HG02884 (cell line): ENCODE measurements around the gene FBXW5.

Experiments
- ATAC-seq: cut with Tn5 transposase; IDR thresholded peaks from one replicate; pipeline ENCODE4 v1.9.1; 2021; ENCODE audit warnings: mild to moderate bottlenecking, moderate library complexity; ENCODE audit not compliant: unreplicated experiment

The FBXW5 gene

DNA sequence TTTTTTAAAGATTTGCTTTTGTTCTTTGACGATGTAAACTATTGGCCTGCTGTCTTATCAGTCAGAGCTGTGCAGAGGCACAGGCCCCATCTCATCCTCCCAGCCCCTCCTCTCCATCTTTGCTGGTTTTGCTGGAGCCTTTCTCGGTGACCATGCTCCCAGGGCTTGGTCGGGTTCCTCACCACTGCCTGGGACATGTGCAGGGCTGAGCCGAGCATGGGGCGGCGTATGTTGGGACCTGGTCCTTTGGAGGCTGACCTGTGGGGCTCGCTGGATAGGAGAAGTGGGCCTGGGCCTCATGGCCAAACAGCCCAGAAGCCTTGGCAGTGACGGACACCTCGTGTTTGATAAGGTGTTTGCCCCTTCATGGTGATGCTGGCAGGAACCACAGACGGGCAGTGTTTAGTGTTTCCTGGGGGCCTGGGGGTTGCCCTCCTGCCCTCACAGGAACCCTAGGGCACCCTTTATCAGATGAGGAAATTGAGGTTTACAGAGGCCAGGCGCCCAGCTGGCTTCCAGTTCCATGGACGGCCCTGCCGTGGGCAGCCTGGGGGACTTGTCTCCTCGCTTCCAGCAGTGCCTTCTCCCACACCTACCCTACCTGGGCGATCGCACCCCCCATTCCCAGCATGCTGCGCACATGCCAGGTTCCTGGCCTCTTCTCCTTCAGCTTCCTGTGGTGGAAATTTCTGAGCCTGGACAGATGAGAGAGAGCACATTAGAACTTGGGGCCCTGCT, 30.7 kb downstream of the FBXW5 start:
- no peak for ATAC-seq

DNA sequence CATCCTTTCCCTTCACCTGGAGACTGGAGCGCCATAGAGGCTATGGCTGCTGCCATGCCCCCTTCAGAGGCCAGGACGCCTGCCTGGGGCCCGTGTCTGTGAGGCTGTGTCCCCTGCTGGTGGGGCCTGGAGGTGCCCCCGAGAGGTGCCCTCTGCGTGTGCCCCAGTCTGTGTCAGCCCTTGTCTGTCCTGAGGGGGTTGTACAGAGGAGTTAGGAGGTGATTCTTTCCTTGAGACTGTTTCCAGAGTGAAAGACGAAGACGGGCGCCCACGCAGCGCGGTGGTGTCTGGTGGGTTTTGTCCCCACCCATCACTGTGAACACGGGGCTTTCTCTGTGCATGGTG, 33.7 kb downstream of the FBXW5 start:
- no peak for ATAC-seq

DNA sequence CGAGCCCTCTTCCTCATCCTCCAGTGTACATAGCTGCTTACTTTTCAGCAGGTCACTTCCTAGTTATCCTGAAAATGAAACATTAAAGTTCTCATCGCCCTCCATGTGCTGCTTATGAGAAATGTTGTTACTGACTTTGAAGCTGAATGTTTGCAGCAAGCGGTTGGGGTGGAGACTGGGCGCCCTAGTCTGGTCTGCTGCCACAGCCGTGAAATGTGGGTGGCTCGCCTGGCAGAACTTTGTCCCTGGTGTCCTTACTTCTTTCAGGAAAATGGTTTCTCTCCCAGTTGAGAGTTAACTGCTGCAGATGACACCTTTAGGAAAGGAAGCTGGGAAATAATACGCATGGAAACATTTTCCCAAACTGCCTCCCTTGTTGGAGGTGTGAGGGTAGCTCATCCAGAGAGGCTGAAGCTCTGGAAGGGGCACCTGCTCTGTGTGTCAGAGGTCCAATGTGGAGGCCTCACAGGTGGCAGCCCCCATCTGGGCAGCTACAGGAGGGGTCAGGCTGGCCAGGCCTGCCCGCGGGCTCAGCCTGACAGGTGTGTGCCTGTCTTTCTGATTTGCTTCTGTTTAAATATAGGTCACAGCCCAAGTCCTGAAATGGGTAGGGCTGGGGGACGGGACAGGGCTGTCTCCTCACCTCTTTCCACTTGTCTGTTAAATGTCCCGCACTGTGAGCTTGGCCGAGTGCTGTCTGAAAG, 34.2 kb downstream of the FBXW5 start:
- no peak for ATAC-seq

DNA sequence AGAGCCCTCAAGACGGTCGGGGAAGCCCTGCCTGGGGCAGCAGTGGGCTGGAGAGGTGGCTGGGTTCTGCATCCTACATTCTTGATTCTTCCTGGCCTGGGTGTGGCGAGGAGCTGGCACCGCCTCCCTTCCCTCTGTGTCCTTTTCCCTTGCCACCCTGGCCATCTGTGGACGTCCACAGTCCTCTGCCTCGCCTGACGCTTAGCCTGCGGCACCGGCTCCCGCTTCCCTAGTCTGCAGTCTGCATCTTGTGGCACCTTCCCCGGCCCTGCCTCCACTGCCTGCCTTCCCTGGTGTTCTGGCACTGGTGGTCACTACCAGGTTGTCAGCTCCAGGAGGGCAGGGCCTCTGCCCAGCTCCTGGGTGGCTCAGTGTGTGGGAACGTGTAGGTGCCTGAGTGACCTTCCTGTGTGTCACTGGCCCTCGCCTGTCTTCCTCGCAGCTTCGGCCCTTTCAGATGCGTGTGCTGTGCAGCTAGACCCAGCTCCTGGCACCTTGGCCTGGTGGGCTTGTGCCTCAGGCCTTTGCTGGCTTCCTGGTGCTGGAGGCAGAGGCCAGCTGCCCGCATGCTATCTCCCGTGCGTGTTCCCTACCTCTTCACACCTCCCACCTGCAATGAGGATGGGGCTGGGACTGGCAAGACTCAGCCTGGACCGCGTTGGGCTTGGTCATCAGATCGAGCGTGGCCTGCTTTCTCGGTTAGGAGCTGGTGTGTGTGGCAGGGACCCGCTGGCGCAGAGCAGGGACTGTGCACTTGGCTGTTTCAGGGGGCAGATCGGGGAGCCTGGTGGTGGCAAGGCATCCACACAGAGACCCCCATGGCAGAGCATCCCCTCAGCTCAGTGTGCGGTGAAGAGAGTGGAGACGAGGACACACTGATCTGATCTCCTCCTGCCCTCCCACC, 37.3 kb downstream of the FBXW5 start:
- ATAC-seq, result no peak

DNA sequence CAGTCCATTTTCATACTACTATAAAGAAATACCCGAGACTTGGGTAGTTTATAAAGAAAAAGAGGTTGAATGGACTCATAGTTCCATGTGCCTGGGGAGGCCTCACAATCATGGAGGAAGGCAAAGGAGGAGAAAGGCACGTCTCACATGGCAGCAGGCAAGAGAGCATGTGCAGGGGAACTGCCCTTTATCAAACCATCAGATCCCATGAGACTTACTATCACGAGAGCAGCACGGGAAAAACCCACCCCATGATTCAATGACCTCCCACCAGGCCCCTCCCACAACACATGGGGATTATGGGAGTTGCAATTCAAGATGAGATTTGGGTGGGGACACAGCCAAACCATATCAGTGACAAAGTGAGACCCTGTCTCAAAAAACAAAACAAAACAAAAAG, 38.3 kb downstream of the FBXW5 start:
- ATAC-seq, result no peak

DNA sequence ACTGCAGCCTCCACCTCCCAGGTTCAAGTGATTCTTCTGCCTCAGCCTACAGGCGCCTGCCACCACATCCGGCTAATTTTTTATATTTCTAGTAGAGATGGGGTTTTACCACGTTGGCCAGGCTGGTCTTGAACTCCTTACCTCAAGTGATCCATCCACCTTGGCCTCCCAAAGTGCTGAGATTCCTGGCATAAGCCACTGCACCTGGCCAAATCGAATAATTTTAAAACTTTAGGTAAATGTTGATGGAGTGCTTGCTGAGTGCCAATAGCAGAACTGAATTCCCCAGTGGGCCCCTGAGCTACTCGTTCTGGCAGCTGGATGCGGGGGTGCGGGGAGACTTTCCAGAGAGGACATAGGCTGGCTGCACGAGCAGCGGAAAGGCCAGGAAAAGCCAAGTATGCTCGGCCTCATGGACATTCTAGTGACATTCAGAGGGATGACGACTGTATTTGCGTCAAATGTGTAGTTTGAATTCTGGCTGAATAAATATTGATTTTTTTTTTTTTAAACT, 41.4 kb downstream of the FBXW5 start:
- no peak for ATAC-seq

DNA sequence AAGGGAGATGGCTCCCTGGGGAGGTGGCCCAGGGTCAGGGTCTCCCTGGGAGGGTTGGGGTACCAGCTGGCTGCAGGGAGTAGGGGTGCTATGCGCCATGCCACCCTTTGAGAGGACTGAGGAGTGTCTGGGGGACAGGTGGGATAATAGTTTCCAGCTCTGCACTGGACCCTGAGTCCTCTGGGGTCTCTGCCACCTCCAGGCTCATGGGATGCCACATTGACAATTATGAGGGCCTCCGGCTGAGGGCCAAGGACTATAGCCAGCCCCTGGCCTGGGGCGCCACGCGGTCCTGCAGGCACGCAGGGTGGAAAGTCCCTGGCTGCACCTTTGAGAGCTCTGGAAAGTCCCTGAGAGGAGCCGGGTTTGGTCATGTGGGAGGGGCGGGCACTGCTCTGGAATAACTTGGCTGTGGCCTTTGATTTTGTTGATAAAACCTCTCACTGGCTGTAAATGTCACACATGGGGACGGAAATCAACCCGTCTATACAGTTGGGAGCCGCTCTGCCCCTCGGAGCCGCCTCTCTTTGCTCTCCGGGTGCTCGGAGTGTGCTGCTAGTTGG, 42.2 kb downstream of the FBXW5 start:
- no peak for ATAC-seq

DNA sequence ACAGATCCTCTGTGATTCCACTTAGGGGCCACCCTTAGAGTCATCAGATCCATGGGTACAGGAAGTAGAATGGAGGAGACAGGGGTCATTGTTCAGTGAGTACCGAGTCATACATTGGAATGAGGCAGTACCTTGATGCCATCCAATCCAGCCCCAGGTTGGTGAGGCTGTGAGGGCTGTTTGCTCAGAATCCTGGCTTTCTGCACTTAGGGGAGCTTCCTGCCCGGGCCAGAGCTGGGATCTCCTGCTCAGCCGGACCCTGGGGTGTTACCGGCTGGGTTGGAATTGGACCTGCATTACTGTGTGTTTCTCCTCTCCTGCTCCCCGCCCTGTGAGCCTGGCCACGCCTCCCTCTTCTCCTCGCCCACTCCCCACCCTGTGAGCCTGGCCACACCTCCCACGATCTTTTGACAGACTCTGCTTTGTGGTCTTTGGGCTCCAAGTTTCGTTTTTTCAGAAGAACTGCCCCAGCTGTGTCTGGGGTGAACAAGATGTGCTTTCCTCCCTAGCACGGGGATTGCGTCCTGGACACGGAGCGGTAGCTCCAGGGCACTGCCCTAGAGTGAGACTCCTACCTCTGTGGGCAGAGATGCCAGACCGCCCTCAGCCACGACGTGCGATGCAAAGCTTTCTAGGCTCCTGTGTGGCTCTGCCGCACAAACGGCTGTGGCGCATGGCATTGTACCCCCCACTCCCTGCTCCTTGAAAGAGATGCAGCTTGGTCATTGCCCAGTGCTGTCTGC, 42.9 kb downstream of the FBXW5 start:
- ATAC-seq, result no peak

DNA sequence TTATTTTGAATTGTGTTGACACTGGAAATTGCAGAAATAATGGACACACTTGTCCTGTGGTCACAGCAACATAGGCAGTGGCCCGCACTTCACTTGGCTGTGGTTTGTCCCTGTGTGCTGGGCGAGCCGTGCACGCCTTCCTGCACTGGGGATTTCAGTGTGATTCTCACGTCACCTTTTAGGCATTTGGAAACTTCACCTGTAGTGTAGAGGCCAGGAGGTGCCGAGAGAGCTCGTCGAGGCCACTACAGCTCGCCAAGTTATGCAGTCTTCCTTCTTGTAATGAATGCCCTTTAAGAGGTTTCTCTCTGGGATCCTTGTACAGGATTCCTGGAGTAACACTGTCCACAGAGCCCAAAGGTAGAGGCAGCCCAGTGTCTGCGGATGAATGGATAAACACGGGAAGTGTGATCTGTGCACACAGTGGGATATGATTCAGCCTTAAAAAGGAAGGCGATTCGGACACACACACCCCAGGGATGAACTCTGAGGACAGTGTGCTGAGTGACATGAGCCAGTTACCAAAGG, 43.5 kb downstream of the FBXW5 start:
- no peak for ATAC-seq

DNA sequence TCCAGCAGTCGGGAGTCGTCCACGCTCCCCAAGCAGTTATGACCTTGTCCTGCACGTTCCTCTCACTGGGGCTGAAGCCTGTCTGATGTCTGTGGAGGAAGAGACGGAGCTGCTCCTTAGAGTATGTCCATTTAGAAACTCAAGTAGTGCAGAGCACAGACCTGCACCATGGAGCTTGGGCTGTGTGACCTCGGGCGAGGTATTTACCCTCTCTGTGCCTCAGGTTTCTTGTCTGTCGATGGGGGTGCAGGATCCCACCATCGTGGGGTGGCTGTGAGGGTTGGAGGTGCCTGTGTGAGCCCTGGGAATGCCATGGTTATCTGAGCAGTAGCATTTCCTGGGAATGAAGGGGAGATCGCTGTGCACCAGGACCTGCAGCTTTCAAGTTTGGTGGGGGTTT, 44.0 kb downstream of the FBXW5 start:
- ATAC-seq, result no peak

DNA sequence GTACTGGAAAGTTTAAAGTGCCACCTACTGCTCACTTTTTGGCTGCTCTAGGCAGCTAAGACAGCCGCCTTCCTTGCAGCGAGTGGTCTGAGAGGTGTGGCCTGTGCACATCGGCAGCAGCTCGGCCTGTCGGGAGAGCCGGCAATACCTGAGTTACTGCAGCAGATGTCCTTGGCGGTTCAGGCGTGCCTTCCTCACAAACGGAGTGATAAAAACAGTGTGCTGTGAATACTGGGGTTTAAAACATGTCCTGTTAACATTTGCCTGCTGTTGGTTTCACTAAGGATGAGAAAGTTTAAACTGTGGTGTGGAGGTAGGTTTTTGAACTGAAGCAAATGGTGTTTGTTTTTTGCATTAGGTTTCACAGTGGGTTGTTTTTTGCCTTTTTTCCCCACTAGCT, 45.3 kb downstream of the FBXW5 start:
- ATAC-seq, result peak; percentile 42

DNA sequence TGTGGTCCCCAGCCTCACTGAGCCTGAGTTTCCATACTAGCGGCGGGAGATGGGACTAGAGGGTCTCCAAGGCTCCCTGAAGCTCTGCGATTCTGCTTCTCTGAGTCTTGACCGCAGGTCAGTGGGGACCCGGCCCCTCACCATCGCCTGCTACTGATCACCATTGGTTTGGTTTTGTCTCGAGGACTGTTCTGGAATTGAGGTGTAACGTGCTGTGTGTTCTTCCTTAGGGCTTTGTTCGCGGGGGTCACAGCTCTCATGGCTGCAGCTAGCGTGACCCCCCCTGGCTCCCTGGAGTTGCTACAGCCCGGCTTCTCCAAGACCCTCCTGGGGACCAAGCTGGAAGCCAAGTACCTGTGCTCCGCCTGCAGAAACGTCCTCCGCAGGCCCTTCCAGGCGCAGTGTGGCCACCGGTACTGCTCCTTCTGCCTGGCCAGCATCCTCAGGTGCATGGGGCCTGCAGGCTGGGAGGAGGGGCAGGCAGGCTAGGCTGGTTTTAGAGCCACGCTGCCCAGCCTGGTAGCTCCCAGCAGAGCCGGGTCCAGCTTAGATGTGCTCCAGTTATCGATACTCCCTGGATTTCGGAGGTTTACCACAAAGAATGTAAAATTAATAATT, 45.9 kb downstream of the FBXW5 start:
- no peak for ATAC-seq

DNA sequence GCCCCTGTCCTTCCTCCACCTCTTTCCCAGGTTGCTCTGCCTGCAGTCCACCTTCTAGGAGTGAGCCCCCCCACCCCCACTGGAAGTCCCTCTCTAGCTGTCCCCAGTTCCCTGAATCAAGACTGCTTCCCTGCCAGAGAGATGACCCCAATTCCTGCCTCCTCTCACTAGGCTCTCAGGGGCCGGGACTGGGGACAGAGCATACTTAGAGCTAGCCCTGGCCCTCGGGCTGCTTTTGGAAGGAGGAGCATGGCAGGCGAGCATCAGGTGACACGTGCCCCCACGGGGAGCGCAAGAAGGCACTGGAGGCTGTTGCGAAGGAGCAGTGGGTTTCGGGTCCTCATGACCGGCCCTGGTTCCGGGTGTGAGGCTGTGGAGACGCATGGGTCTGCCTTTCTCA, 48.5 kb downstream of the FBXW5 start:
- no peak for ATAC-seq

DNA sequence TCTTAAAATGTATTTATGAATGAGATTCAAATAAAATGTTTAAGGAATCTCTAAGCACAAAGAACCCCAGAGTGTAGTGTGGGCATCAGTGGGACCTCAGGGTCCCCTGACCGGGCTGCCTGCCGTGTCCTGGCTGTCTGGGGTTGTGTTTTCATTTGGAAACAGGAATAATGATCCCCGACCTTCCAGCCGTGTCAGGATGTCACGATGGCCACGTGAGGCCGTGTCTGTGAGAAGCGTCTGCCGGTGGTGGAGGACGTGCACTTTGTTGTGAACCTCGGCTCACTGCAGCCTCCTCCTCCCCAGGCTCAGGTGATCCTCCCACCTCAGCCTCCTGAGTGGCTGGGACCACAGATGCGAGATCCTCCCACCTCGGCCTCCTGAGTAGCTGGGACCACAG, 53.9 kb downstream of the FBXW5 start:
- no peak for ATAC-seq
